Right lung (tissue), 10 donors: ENCODE results near the gene MORN1. TPM values are rescaled to one million over a fixed set of nuclear protein-coding genes. Genes with fewer than 3 reads are reported as not detected.
"Not testable (repeated sequence)": the region's sequence is repeated elsewhere in the genome, so short reads cannot be mapped to it uniquely, and the experiment has no call there.

ENCODE experiments used
- DNase-seq, 2 donors: peaks; one replicate each; pipeline ENCODE4 v3.0.0-alpha.2; 2013
- long read RNA-seq, 8 donors: transcript quantifications; one replicate each; lab custom pipeline, GENCODE V29; 2026
- polyA plus RNA-seq, 5 donors: library from polyadenylated mRNA; unstranded; fragments of 120-200 nt; gene quantifications; one replicate each; pipeline versions ENCODE4 v1.2.1 to v1.2.3, GENCODE V29; 2013; ENCODE audit warnings: inconsistent platforms in 1 of 5, low replicate concordance in 1 of 5; ENCODE audit not compliant: insufficient read length in 5 of 5, insufficient read depth in 1 of 5

MORN1 gene
- 10 to 100 TPM in 4 of 5 donors, 1 to 10 TPM in 1; 9.7 to 16.3 (median 14.9) TPM for polyA plus RNA-seq
- long read RNA-seq, donor 1, partial matches to known transcripts, result 119 of 119 reads
- long read RNA-seq, donor 1, other reads (novel, unspliced or antisense), result 0 of 119 reads
- long read RNA-seq, donor 2, full-length matches to known transcripts, result 1 of 1 reads
- long read RNA-seq, donor 2, partial matches to known transcripts, result 0 of 1 reads
- long read RNA-seq, donor 2, other reads (novel, unspliced or antisense), result 0 of 1 reads
- long read RNA-seq, donor 3, partial matches to known transcripts, result 51 of 111 reads
- long read RNA-seq, donor 3, other reads (novel, unspliced or antisense), result 59 of 111 reads
- long read RNA-seq, donor 4, result 0 reads
- long read RNA-seq, donor 5, partial matches to known transcripts, result 0 of 2 reads
- long read RNA-seq, donor 5, other reads (novel, unspliced or antisense), result 0 of 2 reads
- long read RNA-seq, donor 6, partial matches to known transcripts, result 0 of 3 reads
- long read RNA-seq, donor 6, other reads (novel, unspliced or antisense), result 0 of 3 reads
- long read RNA-seq, donor 7, partial matches to known transcripts, result 19 of 74 reads
- long read RNA-seq, donor 7, other reads (novel, unspliced or antisense), result 55 of 74 reads
- long read RNA-seq, donor 8, partial matches to known transcripts, result 0 of 4 reads
- long read RNA-seq, donor 8, other reads (novel, unspliced or antisense), result 0 of 4 reads

GRCh38 chr1:2391041-2391930, at the start of gene MORN1, which contains the start of gene RER1:
TSS of gene MORN1 (minus strand) at chr1:2391554. CDS start at chr1:2391533, 21 bp downstream.
TSS of gene RER1 (plus strand) at chr1:2391841. CDS start at chr1:2395791, 3,950 bp downstream.
- peak; percentile 100 for DNase-seq

GRCh38 chr1:2440346-2440745, 49.0 kb upstream of the MORN1 start:
- not testable (repeated sequence) for DNase-seq

- no peak for DNase-seq
Observed at GRCh38 chr1:2439369-2439768, 48.0 kb upstream of the MORN1 start.

GRCh38 chr1:2438641-2439040, 47.3 kb upstream of the MORN1 start:
- no peak for DNase-seq

GRCh38 chr1:2438038-2438437, 46.7 kb upstream of the MORN1 start:
- DNase-seq, result no peak

GRCh38 chr1:2437617-2438016, 46.3 kb upstream of the MORN1 start:
- no peak for DNase-seq

- no peak for DNase-seq
Observed at GRCh38 chr1:2436876-2437275, 45.5 kb upstream of the MORN1 start.

- no peak for DNase-seq
Observed at GRCh38 chr1:2435746-2436355, 44.5 kb upstream of the MORN1 start.

GRCh38 chr1:2435091-2435490, 43.7 kb upstream of the MORN1 start:
- no peak for DNase-seq

GRCh38 chr1:2433936-2434655, 42.7 kb upstream of the MORN1 start:
- DNase-seq, result no peak

- no peak for DNase-seq
Observed at GRCh38 chr1:2433196-2433595, 41.8 kb upstream of the MORN1 start.

- DNase-seq, result no peak
Observed at GRCh38 chr1:2432441-2432844, 41.1 kb upstream of the MORN1 start.

- DNase-seq, result no peak
Observed at GRCh38 chr1:2431518-2431917, 40.2 kb upstream of the MORN1 start.

GRCh38 chr1:2431103-2431502, 39.7 kb upstream of the MORN1 start:
- no peak for DNase-seq

GRCh38 chr1:2430592-2430973, 39.2 kb upstream of the MORN1 start:
- DNase-seq, result no peak

- no peak for DNase-seq
Observed at GRCh38 chr1:2429780-2430591, 38.6 kb upstream of the MORN1 start.

GRCh38 chr1:2428490-2428889, 37.1 kb upstream of the MORN1 start:
- no peak for DNase-seq

- no peak for DNase-seq
Observed at GRCh38 chr1:2427976-2428375, 36.6 kb upstream of the MORN1 start.

- DNase-seq, result no peak
Observed at GRCh38 chr1:2427051-2427450, 35.7 kb upstream of the MORN1 start.

- no peak for DNase-seq
Observed at GRCh38 chr1:2426540-2426939, 35.2 kb upstream of the MORN1 start.
